NAMALWA (cell line): Measurements from ENCODE around the gene RAF1.
"Not testable (repeated sequence)": the region's sequence is repeated elsewhere in the genome, so short reads cannot be mapped to it uniquely, and the experiment has no call there.

Experiments used
- DNase-seq: peaks from one replicate; pipeline ENCODE4 v3.0.0-alpha.2; 2015; ENCODE audit warnings: low spot score

The RAF1 gene

DNA sequence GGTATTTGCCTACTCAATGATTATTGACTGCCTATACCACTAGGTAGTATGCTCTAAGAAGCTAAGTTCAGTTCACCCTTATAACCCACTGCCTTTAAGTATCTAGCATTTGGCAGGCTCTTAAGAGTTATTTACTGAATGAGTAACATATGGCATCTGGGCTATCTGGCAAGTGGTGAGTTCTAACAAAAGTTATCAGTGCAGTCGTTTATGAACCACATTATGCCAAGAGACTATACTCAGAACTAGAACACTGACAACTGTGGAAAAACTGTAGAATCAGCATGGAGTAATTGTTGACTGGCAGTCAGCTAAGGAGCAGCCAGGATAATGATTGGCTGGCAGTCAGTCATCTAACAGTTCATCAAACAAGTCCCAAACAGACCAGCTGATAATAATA is 25.8 kb downstream of the RAF1 start:
- DNase-seq = no peak

DNA sequence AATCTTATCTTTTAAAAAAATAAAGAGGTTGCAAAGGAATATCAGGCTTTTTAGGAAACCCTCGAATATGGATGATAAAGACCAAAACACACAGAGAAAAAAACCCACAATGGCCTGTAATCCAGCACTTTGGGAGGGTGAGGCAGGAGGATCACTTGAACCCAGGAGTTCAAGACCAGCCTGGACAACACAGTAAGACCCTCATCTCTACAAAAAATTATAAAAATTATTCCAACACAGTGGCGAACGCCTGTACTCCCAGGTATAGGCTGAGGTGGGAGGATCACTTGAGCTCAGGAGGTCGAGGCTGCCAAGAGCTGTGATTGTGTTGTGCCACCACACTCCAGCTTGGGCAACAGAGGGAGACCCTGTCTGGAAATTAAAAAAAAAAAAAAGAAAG is 30.8 kb downstream of the RAF1 start:
- DNase-seq = no peak

DNA sequence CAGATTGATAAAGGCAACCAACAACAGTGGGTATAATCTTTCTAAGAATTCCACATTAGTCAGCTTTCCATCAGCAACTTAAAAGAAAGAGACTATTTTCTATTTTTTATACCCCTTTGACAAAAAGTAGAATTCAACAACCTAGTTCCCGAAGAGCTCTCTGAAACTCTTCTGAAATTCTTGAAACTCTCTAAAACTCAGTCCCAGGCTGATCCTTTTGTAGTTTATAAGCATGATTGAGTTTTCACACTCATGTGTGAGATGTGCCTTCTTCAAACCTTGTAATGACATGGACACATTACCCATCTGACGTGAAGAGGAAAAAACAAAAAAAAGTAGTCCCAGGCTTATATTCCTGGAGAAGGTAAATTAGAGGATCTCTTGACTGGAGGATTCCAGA is 31.4 kb downstream of the RAF1 start:
- no peak for DNase-seq

DNA sequence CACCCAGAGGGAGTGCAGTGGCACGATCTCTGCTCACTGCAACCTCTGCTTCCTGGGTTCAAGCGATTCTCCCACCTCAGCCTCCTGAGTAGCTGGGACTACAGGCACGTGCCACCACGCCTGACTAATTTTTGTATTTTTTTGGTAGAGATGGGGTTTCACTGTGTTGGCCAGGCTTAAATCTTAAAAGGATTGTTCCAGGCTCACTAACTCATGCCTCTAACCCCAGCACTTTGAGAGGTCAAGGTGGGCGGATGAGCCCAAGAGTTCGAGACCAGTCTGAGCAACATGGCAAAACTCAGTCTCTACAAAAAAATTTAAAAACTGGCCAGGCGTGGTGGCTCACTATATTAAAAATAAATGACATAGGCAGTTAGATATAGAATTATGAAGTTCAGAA is 33.1 kb downstream of the RAF1 start:
- DNase-seq = not testable (repeated sequence)

DNA sequence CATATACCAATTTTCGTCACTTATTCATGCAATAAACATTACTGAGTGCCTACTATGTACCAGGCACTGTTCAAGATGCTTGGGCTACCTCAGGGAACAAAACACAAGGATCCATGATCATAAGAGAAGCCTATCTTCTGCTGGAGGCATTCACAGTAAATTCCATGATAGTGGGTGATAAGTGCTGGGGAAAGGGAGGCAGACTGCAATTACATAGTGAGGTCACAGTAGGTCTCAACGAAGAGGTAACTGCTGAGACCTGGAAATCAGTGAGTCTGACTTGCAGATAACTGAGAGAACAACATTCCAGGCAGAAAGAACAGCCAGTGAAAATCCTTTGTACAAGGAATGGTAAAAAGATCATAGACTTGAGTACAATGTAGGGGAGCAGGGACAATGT is 33.6 kb downstream of the RAF1 start:
- DNase-seq = no peak

DNA sequence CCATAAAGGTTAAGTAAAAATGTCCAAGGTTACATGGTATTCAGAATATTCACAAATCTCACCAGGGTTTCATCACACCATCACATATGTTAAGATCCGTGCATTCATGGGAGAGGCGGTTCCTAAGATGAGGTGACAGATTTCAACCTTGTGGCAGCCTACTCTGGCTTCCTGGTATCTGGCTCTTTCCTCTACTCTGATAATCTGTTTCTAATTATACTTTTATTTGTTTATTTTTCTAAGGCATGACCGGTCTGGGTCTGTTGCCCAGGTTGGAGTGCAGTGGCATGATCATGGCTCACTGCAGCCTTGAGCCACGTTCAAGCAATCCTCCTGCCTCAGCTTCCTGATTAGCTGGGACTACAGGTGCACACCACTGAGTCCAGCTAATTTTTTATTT is 34.4 kb downstream of the RAF1 start:
- no peak for DNase-seq

DNA sequence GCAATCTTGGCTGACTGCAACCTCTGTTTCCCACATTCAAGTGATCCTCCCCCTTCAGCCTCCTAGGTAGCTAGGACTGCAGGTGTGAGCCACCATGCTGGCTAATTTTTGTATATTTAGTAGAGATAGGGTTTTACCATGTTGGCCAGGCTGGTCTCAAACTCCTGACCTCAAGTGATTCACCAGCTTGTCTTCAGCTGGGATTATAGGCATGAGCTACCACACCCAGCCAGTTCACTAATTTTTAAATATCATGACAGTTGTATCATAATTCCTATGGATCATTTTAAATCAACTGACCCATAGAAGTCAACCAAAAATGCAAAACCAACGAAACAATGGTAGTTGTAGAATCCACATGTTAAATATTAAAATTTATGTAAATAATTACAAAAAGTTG is 35.1 kb downstream of the RAF1 start:
- no peak for DNase-seq

DNA sequence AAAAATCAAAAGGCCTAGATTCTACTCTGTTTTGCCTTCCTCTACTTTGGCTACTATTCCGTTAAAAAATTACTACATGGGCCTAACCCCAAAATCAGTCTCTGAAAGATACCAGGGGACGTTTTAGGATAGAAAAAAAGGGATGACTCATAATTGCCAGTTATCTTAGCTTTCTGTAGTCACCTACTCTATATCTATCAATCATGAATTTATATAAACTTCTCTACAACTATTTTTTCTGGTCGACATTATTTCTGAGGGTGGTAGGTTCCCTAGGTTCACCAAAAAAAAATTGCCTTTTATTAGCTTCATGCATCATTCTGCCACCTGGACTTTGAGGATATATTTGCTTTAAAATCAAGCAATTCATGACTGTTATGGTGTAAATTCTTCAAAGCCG is 36.5 kb downstream of the RAF1 start:
- DNase-seq = no peak

DNA sequence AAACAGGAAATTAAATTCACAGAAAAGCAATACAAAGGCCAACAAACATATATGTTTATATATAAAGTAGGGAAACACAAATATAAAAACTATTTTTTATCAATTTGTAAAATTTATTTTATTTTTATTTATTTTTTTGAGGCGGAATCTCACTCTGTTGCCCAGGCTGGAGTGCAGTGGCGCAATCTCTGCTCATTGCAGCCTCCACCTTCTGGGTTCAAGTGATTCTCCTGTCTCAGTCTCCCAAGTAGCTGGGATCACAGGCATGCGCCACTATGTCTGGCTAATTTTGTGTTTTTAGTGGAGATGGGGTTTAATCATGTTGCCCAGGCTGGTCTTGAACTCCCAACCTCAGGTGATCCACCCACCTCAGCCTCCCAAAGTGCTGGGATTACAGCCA is 39.0 kb downstream of the RAF1 start:
- DNase-seq = not testable (repeated sequence)

DNA sequence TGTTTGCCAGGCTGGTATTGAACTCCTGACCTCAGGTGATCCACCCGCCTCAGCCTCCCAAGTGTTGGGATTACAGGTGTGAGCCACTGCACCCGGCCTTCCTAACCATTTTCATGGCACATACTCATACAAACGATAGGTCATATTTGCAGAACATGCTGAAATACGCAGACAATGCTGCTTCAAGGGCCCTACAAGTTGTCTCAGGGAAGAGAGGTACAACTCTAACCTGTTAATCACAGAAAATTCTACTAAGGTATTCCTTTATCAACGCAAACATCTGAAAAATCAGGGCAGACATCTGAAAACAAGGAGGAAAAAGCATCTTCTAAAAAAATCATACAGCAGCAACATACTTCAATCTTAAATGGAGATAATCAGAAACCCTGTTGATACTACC is 39.9 kb downstream of the RAF1 start:
- DNase-seq = no peak

DNA sequence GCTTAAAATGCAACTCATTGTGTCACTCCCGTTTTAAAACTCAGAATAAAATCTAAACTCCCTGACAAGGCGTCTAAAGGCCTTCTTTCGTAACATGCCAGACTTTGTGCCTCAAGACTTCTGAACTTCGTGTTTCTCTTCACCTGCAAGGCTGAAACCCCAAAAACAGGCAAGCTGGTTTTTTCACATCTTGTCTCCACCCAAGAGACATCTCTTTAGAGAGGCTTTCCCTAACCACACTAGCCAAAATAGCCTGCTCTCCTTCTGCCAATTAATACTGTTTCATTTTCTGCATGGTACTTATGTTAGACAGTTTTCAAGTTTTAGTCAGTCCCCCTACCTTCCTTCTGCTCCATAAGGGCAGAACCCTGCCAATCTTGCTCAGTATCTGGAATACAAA is 41.6 kb downstream of the RAF1 start:
- no peak for DNase-seq

DNA sequence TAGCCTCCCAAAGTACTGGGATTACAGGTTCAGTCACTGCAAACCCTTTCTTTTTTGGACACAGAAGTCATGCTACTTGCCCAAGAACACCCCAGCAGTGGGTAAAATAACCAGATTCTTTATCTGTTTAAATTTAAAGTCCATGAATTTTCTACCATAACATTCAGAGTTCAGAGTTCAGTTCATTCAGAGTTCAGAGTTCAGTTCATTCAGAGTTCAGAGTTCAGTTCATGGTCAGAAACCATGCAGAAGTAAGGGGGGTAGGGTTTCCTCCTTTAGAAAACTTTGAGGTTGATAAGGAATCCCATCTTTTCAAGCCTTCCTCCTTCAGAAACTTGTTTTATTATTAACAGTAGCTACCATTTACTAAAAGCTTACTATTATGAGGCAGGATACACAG is 43.2 kb downstream of the RAF1 start:
- no peak for DNase-seq

DNA sequence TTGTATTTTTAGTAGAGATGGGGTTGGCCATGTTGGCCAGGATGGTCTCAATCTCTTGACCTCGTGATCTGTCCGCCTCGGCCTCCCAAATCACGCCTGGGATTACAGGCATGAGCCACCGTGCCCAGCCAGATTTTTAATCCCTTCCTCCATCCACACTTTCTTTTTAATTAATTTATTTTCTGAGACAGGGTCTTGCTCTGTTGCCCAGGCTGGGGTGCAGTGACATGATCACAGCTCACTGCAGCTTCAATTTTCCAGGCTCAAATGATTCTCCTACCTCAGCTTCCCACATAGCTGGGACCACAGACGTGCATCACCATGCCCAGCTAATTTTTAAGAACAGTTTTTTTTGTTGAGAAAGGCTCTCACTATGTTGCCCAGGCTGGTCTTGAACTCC is 43.6 kb downstream of the RAF1 start:
- DNase-seq = no peak

DNA sequence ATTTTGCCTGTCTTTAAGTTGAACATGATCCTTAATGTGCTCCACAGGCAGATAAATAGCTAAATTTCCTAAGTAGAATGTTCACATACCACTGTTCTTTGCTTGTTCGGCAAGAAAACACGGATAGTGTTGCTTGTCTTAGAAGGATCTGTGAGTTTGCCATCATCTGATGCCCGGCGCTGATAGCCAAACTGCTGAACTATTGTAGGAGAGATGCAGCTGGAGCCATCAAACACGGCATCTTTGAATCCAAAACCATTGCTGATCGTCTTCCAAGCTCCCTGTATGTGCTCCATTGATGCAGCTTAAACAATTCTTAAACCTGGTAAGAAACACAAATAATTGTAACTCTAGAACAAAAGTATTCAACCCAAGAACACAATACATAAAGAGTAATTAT is 45.5 kb downstream of the RAF1 start:
- no peak for DNase-seq

DNA sequence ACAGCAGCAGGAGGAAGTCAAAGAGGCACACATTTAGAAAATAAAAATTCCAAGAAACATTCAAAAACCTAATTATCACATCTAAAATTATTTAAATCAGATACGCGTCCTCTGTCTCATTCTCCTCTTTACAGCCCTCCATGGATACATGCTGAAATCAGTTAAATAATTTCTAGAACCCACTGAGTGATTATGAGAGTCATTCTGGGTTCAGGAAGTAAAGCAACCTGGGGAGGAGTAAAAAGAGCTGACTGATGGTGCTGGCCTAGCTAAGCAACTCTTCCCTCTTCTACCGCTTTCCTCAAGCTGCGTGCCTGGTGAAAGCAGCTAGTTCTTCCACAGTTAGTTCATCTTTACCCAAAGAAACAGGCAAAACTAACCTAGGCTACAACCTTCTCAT is 48.7 kb downstream of the RAF1 start:
- no peak for DNase-seq

DNA sequence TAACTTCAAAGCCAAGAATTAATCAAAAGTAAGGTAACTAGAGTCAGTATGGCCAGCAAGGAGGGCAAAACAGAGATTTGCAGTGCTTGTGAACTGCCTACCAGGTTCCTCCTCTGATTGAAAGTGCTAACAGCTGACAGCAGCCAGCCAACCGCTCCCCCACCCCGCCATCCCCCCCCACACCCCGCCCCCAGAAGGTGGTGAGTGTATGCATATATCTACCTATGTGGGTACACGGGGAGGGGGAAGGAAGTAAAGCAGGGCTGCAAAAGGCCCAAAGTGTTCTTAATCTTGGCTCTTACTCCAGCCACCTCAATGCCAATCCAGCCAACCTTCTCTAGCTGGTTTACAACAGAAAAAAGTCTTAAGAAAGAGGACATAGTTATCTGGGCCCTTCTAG is 50.7 kb downstream of the RAF1 start:
- no peak for DNase-seq

DNA sequence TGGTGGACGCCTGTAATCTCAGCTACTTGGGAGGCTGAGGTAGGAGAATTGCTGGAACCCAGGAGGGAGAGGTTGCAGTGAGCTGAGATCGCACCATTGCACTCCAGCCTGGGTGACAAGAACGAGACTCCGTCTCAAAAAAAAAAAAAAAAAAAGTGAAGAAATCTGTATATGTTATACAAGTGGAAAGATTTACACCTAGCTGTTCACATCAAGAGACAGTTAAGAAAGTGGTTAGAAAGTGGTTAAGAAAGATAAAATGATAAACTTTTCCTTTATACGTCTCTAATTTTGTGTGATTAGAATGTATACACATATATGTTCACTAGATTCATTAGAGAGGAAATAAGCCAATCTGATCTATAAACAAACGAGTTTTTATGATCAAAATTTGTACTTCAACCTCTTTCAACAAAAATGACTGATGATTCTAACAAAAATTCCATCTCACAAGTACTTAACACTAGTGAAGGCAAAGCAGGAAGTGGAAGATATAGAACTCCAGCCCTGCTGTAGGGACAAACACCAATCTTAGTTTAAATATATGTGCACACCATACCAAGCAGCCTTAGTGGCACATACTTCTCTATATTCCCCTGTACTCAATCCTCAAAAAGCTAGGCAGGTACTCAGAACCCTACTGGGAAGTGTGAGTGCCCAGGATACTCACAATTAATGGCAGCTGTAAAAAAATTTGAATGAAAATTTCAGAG is 51.2 kb downstream of the RAF1 start:
- DNase-seq = no peak

DNA sequence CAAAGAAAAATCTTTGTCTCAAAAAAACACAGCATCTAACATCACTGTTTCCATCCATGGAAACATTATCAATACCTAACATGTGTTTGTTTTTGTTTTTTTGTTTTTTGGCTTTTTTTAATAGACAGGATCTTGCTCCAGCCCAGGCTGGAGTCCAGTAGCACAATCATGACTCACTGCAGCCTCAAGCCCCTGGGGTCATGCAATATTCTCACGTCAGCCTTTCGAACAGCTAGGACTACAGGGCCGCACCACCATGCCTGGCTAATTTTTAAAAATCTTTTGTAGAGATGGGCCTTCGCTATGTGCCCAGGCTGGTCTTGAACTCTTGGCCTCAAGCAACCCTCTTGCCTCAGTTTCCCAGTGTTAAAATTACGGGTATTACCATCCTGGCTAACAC is 52.8 kb downstream of the RAF1 start:
- no peak for DNase-seq

DNA sequence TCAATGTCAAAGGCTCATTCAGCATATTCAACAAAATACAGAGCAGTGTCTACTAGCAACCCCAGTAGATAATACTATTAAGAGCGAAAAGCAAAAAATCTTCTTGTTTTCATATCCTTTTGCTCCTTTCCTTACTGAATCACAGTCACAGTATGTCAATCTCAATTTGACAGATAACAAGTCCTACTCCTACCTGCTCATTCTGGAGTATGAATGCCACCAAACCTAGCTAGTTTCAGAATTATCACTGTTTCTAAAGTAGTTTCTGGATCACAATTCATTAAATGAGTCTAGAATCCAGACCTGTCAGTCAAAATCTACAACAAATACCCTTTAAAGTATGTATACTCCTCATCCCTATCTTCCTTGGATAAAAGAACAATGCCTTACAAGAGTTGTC is 55.5 kb downstream of the RAF1 start:
- DNase-seq = no peak

DNA sequence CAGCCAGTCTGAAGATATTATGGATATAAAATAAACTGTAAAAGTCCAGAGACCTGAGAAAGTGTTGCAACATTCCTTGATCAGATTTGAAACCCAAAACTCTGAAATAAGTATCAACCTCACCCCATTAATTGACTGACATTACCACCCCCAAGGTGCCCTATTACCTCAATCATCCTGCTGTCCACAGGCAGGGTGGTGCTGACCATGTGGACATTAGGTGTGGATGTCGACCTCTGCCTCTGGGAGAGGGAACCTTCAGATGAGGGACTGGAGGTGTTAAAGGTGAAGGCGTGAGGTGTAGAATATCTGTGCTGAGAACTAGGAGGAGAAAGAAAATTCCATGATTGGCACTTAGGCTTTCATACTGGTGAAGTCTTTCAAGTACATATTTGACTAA is 59.9 kb downstream of the RAF1 start:
- DNase-seq = no peak

DNA sequence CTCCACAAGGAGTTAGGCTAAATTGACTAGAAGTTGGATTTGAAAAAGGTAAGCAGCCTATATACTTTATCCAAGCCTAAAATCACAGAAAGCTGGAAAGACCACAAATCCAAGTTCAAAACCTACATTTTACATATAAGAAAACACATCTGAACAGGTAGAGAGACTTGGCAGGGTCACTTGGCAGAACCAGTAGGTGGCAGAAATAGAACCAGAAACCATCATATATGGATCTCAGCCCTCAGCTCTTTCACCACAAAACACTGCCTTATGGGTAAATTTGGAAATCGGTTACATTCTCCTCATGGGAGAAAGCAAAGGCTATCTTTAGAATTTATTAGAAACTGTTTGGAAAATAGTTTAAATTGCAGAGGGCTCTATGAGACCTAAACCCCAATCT is 62.8 kb downstream of the RAF1 start:
- no peak for DNase-seq

DNA sequence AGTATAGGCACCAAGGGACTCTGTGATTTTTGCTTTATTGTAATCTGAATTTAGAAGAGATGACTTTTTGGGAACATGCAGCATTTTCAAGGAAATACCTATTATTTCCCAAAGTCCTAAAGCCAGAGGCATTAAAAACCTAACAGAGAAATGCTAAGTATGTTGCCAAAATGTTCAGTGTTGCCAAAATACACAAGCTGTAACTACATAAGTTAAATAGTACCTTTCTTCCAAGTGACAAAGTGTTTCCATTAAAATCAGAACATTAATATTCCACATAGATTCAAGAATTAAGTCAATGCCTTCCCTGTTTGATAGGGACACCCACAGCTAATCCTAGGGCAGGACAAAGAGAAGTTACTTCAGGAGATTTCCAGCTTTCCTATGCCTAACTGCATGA is 65.0 kb downstream of the RAF1 start:
- no peak for DNase-seq

DNA sequence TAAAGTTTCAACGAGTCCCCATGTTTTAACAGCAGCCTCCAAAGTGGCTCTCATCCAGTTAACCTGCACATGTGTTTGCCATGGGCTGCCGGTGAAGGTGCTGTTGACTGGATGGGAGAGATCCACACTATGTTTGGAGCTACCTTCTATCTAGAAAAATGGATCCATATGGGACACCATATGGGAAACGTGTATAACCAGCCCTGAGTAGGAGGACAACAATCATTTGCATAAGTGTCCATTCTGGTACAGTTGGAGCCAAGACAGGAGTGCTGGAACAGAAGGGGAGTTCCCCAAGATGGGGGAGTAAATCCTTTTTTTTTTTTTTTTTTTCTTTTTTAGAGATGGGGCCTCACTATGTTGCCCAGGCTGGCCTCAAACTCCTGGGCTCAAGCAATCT is 70.4 kb downstream of the RAF1 start:
- DNase-seq = no peak

DNA sequence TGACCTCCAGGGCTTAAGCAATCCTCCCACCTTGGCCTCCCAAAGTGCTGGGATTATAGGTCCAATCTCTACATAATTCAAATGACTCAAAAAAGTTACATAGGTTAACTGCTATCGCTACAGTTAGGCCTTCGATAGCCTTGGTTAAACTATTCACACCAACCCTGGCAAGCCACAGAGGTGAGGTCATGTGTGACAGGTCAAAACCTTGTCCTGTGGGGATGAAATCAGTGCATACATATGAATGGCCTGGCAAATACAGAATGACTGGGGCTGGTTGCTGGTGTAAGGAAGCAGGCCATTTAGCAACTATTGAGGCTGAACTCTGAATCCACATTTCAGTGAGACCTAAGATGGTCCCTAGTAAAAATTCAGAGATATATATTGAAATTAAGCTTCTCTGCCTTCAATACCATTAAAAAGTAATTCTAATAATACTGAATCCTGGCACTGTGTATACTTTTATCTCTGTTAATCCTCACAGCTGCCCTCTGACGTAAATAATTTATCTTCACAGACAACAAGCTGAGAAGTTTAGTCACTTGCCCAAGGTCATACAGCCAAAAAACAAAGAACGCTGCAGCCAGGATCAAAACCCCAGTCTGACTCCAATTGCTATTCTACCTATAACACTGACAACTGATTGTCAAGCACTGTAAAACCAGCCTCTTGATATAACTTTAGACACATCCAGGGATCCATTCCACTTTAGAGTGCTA is 71.8 kb downstream of the RAF1 start:
- DNase-seq = no peak
